GM21528 (cell line): ENCODE results near the gene EPX.

ENCODE experiments used
- ATAC-seq: cut with Tn5 transposase; IDR thresholded peaks from one replicate; pipeline ENCODE4 v1.9.1; 2021; ENCODE audit warnings: mild to moderate bottlenecking, moderate library complexity; ENCODE audit not compliant: unreplicated experiment, low FRiP score

EPX gene

GRCh38 chr17:58219789-58220183 is 27.3 kb downstream of the EPX start:
- ATAC-seq = no peak

- ATAC-seq = no peak
Measured at GRCh38 chr17:58224315-58224714, 31.8 kb downstream of the EPX start.

GRCh38 chr17:58227733-58228132 is 35.2 kb downstream of the EPX start:
- no peak for ATAC-seq

- ATAC-seq = no peak
Measured at GRCh38 chr17:58228679-58229078, 36.2 kb downstream of the EPX start.

GRCh38 chr17:58229384-58229783 is 36.9 kb downstream of the EPX start:
- ATAC-seq = no peak

- no peak for ATAC-seq
Measured at GRCh38 chr17:58229881-58230280, 37.4 kb downstream of the EPX start.

GRCh38 chr17:58231641-58232040 is 39.1 kb downstream of the EPX start:
- ATAC-seq = no peak

- peak; percentile 68 for ATAC-seq
Measured at GRCh38 chr17:58232707-58233156, 40.2 kb downstream of the EPX start.

GRCh38 chr17:58233543-58233942 is 41.0 kb downstream of the EPX start:
- ATAC-seq = peak; percentile 73

- no peak for ATAC-seq
Measured at GRCh38 chr17:58234512-58234911, 42.0 kb downstream of the EPX start.

- ATAC-seq = no peak
Measured at GRCh38 chr17:58235821-58236220, 43.3 kb downstream of the EPX start.

- no peak for ATAC-seq
Measured at GRCh38 chr17:58236394-58236793, 43.9 kb downstream of the EPX start.

- ATAC-seq = no peak
Measured at GRCh38 chr17:58238147-58238634, 45.7 kb downstream of the EPX start, which contains the start of gene LPO. Gene LPO (plus strand): TSS chr17:58238584. CDS start chr17:58242980, 4,396 bp downstream.

GRCh38 chr17:58239987-58240386 is 47.5 kb downstream of the EPX start:
- no peak for ATAC-seq

GRCh38 chr17:58242171-58242784 is 49.8 kb downstream of the EPX start:
- ATAC-seq = no peak

GRCh38 chr17:58244963-58245362 is 52.4 kb downstream of the EPX start:
- ATAC-seq = no peak

- ATAC-seq = no peak
Measured at GRCh38 chr17:58245428-58246103, 53.0 kb downstream of the EPX start.

- ATAC-seq = no peak
Measured at GRCh38 chr17:58246104-58246740, 53.7 kb downstream of the EPX start.

GRCh38 chr17:58246781-58247180 is 54.3 kb downstream of the EPX start:
- no peak for ATAC-seq

GRCh38 chr17:58247511-58248363 is 55.2 kb downstream of the EPX start:
- no peak for ATAC-seq

GRCh38 chr17:58248955-58249269 is 56.4 kb downstream of the EPX start:
- ATAC-seq = no peak
